Stimulated activated naive B cell treated with anti-CD40 and anti-IgM and Interleukin-4, amounts not matched to agents 10 μg/mL and 1 μg/mL and 100 μg/mL, for 72 hours (primary cell): ENCODE results near the gene SLC6A2.

Source experiments
- ATAC-seq, 2 donors: fragments of 150-1000 bp; cut with Tn5 transposase; replicated peaks; 2 replicates each; pipeline ENCODE4 v1.10.0; 2021; ENCODE audit warnings: moderate library complexity in 1 of 2
- DNase-seq: peaks from one replicate; pipeline ENCODE4 v3.0.0; 2021
- H3K27ac Mint-ChIP-seq: one replicate; pipeline ENCODE4 v1.8.0; 2022; ENCODE audit warnings: mild to moderate bottlenecking, mixed read lengths
- H3K27me3 Mint-ChIP-seq, 2 donors: one replicate each; pipeline ENCODE4 v1.8.0; 2022; ENCODE audit warnings: mixed read lengths in 2 of 2
- H3K36me3 Mint-ChIP-seq, 2 donors: one replicate each; pipeline ENCODE4 v1.8.0; 2022; ENCODE audit warnings: mixed read lengths in 2 of 2, mild to moderate bottlenecking in 1 of 2
- H3K4me1 Mint-ChIP-seq, 2 donors: one replicate each; pipeline ENCODE4 v1.8.0; 2022; ENCODE audit warnings: mixed read lengths in 2 of 2, mild to moderate bottlenecking in 1 of 2
- H3K4me3 Mint-ChIP-seq, 2 donors: one replicate each; pipeline ENCODE4 v1.8.0; 2022; ENCODE audit warnings: mild to moderate bottlenecking in 2 of 2, mixed read lengths in 2 of 2, moderate library complexity in 1 of 2
- H3K9me3 Mint-ChIP-seq, 2 donors: one replicate each; pipeline ENCODE4 v1.8.0; 2022; ENCODE audit warnings: mixed read lengths in 2 of 2, mild to moderate bottlenecking in 1 of 2

SLC6A2 gene

DNA sequence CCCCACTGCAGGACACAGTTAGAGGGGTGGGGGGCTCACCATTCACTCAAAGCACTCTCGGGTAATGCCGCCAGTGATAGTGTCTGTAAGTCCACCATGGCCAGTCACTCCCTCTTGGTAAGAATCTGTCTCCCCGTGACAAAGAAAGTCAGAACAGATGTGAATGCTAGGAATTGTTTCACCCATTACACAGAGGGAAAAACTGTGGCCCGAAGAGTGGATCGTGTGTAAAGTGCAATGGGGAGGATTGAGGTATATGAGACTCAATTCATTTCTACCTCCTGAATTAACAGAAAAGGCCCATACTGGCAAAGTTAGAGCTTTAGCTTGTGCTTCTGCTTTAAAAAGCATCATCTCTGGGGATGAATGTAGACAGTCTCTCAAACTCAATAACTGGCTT lies 17.5 kb upstream of the SLC6A2 start:
- ATAC-seq (no peak), DNase-seq (no peak)
- no peak overlapping the region for H3K4me3 Mint-ChIP-seq
- no peaks in the 10 kb centered on the region for H3K36me3 Mint-ChIP-seq
- no peak overlapping the region for H3K27ac Mint-ChIP-seq
- no peaks in the 10 kb centered on the region for H3K9me3 Mint-ChIP-seq
- H3K4me1 Mint-ChIP-seq = peaks cover 0 to 13% of the 10 kb centered on the region in 2 donors
- peaks cover 9 to 13% of the 10 kb centered on the region in 2 donors for H3K27me3 Mint-ChIP-seq

DNA sequence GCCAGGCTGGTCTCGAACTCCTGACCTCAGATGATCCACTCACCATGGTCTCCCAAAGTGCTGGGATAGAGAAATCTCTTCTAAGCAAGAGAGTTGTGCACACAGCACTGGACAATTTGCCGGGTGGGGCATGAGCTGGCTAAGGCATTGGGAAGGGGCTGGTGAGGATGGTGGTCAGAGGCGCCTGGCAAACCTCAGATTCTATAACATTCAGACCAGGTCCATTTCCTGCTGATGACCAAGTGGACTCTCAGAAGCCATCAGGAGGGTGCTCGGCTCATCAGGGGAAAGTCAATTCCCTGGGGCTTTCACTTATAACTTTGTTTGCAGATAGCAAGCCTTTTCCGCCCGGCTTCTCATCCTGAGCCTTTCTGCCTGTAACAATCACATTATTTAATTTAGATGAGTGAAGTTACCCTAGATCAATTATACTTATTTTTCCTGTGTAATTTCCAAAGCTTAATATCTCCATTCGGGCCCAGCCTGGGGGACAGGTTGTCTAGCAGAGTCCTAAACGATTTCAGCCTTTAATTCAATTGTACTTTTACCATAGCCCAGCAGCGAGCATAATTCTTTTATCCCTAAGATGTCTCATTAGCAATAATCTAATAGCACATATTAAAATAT lies 15.0 kb upstream of the SLC6A2 start:
- H3K4me1 Mint-ChIP-seq = peaks cover 0 to 3% of the 10 kb centered on the region in 2 donors
- no peak for DNase-seq
- no peaks in the 10 kb centered on the region for H3K36me3 Mint-ChIP-seq
- H3K27me3 Mint-ChIP-seq = peaks cover 20 to 27% of the 10 kb centered on the region in 2 donors
- no peak overlapping the region for H3K4me3 Mint-ChIP-seq
- H3K27ac Mint-ChIP-seq = no peak overlapping the region
- no peak for ATAC-seq
- no peaks in the 10 kb centered on the region for H3K9me3 Mint-ChIP-seq

- Mint-ChIP-seq H3K27ac (no peak overlapping the region), H3K9me3 (no peaks in the 10 kb centered on the region), H3K4me3 (no peak overlapping the region), H3K4me1 (no peaks in the 10 kb centered on the region), H3K36me3 (no peaks in the 10 kb centered on the region), H3K27me3 (peaks cover 23 to 25% of the 10 kb centered on the region in 2 donors)
- ATAC-seq = no peak
- DNase-seq = no peak
These were observed 14.2 kb upstream of the SLC6A2 start for GRCh38 chr16:55641430-55642056.

DNA sequence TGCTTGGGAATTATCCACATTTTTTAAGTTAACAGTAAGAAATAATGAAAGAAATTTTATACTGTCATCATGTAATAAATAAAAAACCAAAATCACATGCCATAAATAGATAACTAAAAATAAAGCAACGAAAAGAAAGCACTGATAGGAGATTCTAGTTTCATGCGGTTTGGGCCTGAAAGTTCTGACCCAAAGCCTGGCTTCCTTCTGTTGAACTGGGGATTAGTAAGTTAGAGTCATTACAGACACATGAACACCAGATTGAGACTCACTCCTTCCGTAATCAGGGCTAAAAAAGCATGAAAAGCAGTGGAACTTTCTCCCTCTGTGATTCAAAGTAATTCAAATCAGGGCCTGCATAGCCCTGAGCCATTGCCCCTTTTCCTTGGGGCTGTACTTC lies 13.2 kb upstream of the SLC6A2 start:
- Mint-ChIP-seq H3K27ac (no peak overlapping the region), H3K4me3 (no peak overlapping the region), H3K4me1 (no peaks in the 10 kb centered on the region), H3K36me3 (no peaks in the 10 kb centered on the region), H3K9me3 (no peaks in the 10 kb centered on the region), H3K27me3 (peaks cover 23 to 25% of the 10 kb centered on the region in 2 donors)
- ATAC-seq (no peak), DNase-seq (no peak)

GRCh38 chr16:55643161-55643970 lies 12.4 kb upstream of the SLC6A2 start:
- Mint-ChIP-seq H3K27ac (no peak overlapping the region), H3K4me1 (no peaks in the 10 kb centered on the region), H3K36me3 (no peaks in the 10 kb centered on the region), H3K27me3 (peaks cover 23 to 25% of the 10 kb centered on the region in 2 donors), H3K4me3 (no peak overlapping the region), H3K9me3 (no peaks in the 10 kb centered on the region)
- ATAC-seq = no peak
- DNase-seq = no peak

DNA sequence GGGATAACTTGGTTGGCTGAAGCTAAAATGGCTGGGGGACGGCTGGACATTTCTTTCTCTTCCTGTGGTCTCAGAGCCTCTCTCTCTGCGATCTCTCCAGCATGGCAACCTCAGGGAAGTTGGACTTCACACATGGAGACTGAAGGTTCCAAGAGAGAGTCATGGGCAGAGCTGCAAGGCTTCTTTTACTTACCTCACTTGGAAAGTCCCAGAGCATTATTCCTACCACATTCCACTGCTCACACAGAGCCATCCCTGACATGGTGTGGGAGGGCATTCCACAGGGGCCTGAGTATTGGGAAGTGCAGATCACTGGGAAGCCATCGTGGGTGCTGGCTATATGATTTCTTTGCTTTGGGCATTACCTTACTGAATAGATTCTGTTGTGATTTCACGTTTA lies 9.8 kb upstream of the SLC6A2 start:
- peaks cover 17 to 27% of the 10 kb centered on the region in 2 donors for H3K27me3 Mint-ChIP-seq
- H3K27ac Mint-ChIP-seq = no peak overlapping the region
- H3K36me3 Mint-ChIP-seq = no peaks in the 10 kb centered on the region
- no peaks in the 10 kb centered on the region for H3K4me1 Mint-ChIP-seq
- H3K9me3 Mint-ChIP-seq = no peaks in the 10 kb centered on the region
- DNase-seq (no peak), ATAC-seq (no peak)
- no peak overlapping the region for H3K4me3 Mint-ChIP-seq

DNA sequence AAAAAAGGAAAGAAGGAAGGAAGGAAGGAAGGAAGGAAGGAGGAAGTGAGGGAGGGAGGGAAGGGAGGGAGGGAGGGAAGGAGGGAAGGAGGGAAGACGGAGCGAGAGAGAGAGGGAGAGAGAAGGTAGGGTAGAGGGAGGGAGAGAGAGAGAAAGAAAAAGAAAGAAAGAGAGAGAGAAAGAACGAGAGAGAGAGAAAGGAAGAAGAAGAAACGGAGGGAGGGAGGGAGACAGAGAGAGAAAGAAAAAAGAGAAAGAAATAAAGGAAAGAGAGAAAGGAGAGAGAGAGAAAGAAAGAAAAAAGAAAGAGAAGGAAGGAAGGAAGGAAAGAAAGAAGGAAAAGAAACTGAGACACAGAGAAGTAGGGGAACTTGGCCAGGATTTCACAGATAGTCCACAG lies 8.4 kb upstream of the SLC6A2 start:
- Mint-ChIP-seq H3K27ac (no peak overlapping the region), H3K9me3 (no peaks in the 10 kb centered on the region), H3K4me3 (no peak overlapping the region), H3K36me3 (no peaks in the 10 kb centered on the region), H3K27me3 (peaks cover 22 to 31% of the 10 kb centered on the region in 2 donors), H3K4me1 (no peaks in the 10 kb centered on the region)
- DNase-seq (no peak), ATAC-seq (no peak)

DNA sequence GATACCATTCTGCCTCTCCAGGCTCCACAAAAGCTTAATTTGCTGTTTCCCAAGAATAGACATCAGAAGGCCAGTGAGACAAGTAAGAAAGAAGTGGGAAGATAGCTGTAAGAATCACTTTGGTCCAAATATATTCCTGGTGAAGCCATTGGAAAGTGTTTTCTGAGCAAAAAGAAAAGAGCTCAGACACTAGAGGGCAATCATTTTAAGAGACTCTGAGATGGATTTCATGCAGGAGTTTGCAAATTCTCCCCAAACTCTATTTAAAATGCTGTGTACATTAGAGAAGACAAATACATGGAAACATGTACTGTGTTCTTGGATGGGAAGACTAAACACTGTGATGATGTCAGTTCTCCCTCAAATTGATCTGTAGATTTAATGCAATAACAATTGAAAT lies 8.0 kb upstream of the SLC6A2 start:
- Mint-ChIP-seq H3K36me3 (no peaks in the 10 kb centered on the region), H3K9me3 (no peaks in the 10 kb centered on the region), H3K27me3 (peaks cover 22 to 31% of the 10 kb centered on the region in 2 donors), H3K4me1 (no peaks in the 10 kb centered on the region), H3K4me3 (no peak overlapping the region), H3K27ac (no peak overlapping the region)
- DNase-seq (no peak), ATAC-seq (no peak)

DNA sequence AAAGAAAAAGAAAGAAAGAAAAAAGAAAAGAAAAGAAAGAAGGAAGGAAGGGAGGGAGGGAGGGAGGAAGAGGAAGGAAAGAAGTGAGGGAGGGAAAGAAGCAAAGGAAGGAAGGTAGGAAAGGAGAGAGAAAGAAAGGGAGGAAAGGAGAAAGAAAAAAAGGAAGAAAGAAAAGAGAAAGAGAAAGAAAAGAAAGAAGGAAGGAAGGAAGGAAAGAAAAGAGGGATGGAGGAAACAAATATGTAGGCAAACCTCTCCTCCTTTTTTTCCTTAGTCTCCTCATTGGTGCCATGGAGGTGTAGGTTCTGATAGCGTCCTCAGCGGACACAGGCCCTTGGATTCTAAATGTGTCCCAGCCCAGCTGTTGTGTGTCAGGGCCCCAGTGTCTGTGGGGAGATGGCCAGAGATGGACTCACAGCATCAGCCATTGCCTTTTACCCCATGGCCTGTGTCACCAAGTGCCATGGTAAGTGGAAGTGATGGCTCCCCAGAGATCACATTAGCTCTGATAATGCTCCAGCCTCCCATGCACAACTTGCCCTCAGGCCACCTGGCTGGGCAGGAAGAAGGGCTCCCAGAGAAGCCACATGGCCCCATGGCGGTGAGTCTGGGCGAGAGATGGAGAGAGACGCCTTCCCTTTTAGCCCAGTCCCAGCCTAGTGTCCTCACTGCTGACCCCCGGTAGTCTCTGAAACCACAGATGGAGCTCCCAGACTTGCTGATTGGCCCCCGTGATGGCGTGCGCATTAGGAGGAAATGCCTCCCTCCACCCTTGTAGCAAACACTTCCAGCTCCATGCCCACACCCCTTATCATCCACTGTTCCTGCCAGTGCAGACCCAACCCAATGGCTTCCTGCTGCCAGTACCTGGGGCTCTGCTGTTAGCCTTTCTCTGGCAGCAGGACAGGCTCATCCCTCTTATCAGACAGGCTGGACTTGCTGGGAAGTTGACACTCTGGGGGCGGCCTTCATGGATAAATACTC lies 3.7 kb upstream of the SLC6A2 start:
- Mint-ChIP-seq H3K36me3 (no peaks in the 10 kb centered on the region), H3K27me3 (peaks cover 13 to 24% of the 10 kb centered on the region in 2 donors), H3K4me3 (no peak overlapping the region), H3K27ac (no peak overlapping the region), H3K4me1 (no peaks in the 10 kb centered on the region), H3K9me3 (no peaks in the 10 kb centered on the region)
- ATAC-seq = no peak
- DNase-seq = no peak

- no peak for DNase-seq
- Mint-ChIP-seq H3K4me3 (no peak overlapping the region), H3K4me1 (no peaks in the 10 kb centered on the region), H3K36me3 (no peaks in the 10 kb centered on the region), H3K27me3 (peaks cover 16 to 33% of the 10 kb centered on the region in 2 donors), H3K9me3 (no peaks in the 10 kb centered on the region), H3K27ac (no peak overlapping the region)
- no peak for ATAC-seq
These were observed 2.7 kb upstream of the SLC6A2 start for GRCh38 chr16:55653106-55653505.

DNA sequence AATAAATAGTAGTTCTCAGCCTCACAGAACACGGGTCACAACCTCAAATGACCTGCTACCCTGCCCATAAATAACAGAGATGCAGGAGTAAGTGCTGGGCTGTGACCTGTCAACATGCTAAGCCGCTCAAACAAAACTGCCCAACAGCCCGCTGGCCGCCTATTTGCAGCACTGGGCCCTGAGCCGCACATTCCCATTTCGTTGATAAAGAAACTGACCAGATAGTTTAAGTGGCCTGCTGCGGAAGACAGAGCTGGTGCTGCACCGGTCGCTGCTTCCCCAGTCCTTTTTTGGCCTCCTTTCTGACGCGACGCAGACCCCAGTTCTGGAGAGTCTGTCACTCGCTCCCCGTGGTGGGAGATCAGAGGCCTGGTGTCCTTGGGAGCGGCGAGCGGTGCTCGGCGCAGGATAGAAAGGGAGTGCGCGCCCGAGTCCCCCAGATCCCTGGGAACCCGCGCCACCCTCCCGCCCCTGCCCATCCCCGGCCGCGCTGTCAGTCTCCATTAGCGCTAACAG lies 349 bp upstream of the SLC6A2 start:
- no peak overlapping the region for H3K4me3 Mint-ChIP-seq
- ATAC-seq (no peak), DNase-seq (no peak)
- H3K27me3 Mint-ChIP-seq = peaks cover 24 to 33% of the 10 kb centered on the region in 2 donors
- no peaks in the 10 kb centered on the region for H3K36me3 Mint-ChIP-seq
- no peaks in the 10 kb centered on the region for H3K4me1 Mint-ChIP-seq
- no peak overlapping the region for H3K27ac Mint-ChIP-seq
- no peaks in the 10 kb centered on the region for H3K9me3 Mint-ChIP-seq

- ATAC-seq (no peak), DNase-seq (no peak)
- no peak overlapping the region for H3K4me3 Mint-ChIP-seq
- H3K27ac Mint-ChIP-seq = no peak overlapping the region
- H3K4me1 Mint-ChIP-seq = no peaks in the 10 kb centered on the region
- no peaks in the 10 kb centered on the region for H3K9me3 Mint-ChIP-seq
- peaks cover 16 to 27% of the 10 kb centered on the region in 2 donors for H3K27me3 Mint-ChIP-seq
- no peaks in the 10 kb centered on the region for H3K36me3 Mint-ChIP-seq
These were observed 904 bp downstream of the SLC6A2 start for GRCh38 chr16:55656691-55657092.

DNA sequence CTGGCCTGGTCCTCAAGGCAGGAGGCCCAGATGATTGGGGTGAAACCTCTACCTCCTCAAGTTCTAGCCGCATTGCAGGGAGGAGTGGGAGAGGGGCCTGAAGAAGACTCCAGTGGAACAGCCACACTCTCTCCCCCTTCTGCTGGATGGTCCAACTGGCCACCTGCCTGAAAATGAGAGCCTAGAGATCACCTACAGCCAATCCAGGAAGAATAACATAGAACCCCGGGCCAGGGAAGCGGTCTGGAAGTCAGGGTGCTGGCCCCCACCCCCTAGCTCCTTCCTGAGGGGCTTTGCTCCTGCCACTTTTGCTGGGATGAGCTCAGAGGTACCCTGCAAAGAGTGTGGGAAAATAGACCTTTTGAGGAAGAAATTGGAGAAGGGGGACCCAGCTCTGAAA lies 1.8 kb downstream of the SLC6A2 start:
- no peak for ATAC-seq
- no peak overlapping the region for H3K27ac Mint-ChIP-seq
- H3K9me3 Mint-ChIP-seq = no peaks in the 10 kb centered on the region

More for the DNA sequence above, 1.8 kb downstream of the SLC6A2 start:
- Mint-ChIP-seq H3K27me3 (peaks cover 16 to 27% of the 10 kb centered on the region in 2 donors), H3K4me1 (no peaks in the 10 kb centered on the region), H3K4me3 (no peak overlapping the region), H3K36me3 (no peaks in the 10 kb centered on the region)
- no peak for DNase-seq
